EL (cell line): ENCODE data around the gene SHISA9.
"Not testable (repeated sequence)": the region's sequence is repeated elsewhere in the genome, so short reads cannot be mapped to it uniquely, and the experiment has no call there.

Experiments used
- DNase-seq: peaks from one replicate; pipeline ENCODE4 v3.0.0-alpha.2; 2016

The SHISA9 gene

GRCh38 chr16:12900599-12901203 is 697 bp upstream of the SHISA9 start:
- no peak for DNase-seq

GRCh38 chr16:12901204-12901596 is 198 bp upstream of the SHISA9 start:
- DNase-seq = no peak

- no peak for DNase-seq
Measured at GRCh38 chr16:12902511-12903372, 1.3 kb downstream of the SHISA9 start.

GRCh38 chr16:12903407-12904328 is 2.3 kb downstream of the SHISA9 start:
- DNase-seq = no peak

GRCh38 chr16:12904329-12904671 is 2.9 kb downstream of the SHISA9 start:
- no peak for DNase-seq

GRCh38 chr16:12906271-12906670 is 4.9 kb downstream of the SHISA9 start:
- DNase-seq = no peak

- no peak for DNase-seq
Measured at GRCh38 chr16:12906765-12907516, 5.5 kb downstream of the SHISA9 start.

GRCh38 chr16:12907670-12908233 is 6.4 kb downstream of the SHISA9 start:
- DNase-seq = peak; percentile 1

GRCh38 chr16:12917246-12917645 is 15.8 kb downstream of the SHISA9 start:
- no peak for DNase-seq

- DNase-seq = no peak
Measured at GRCh38 chr16:12917653-12918052, 16.3 kb downstream of the SHISA9 start.

GRCh38 chr16:12920739-12921138 is 19.3 kb downstream of the SHISA9 start:
- DNase-seq = no peak

- DNase-seq = not testable (repeated sequence)
Measured at GRCh38 chr16:12923640-12924039, 22.2 kb downstream of the SHISA9 start.

GRCh38 chr16:12925026-12925800 is 23.8 kb downstream of the SHISA9 start:
- DNase-seq = no peak

GRCh38 chr16:12927591-12927990 is 26.2 kb downstream of the SHISA9 start:
- DNase-seq = no peak

GRCh38 chr16:12930881-12931280 is 29.5 kb downstream of the SHISA9 start:
- no peak for DNase-seq

- DNase-seq = no peak
Measured at GRCh38 chr16:12936391-12936790, 35.0 kb downstream of the SHISA9 start.

GRCh38 chr16:12941896-12942295 is 40.5 kb downstream of the SHISA9 start:
- DNase-seq = no peak

- DNase-seq = no peak
Measured at GRCh38 chr16:12942861-12943260, 41.5 kb downstream of the SHISA9 start.

- no peak for DNase-seq
Measured at GRCh38 chr16:12944300-12944699, 42.9 kb downstream of the SHISA9 start.

- no peak for DNase-seq
Measured at GRCh38 chr16:12951392-12951791, 50.0 kb downstream of the SHISA9 start.

- no peak for DNase-seq
Measured at GRCh38 chr16:12951976-12952375, 50.6 kb downstream of the SHISA9 start.

- DNase-seq = no peak
Measured at GRCh38 chr16:12958366-12958765, 57.0 kb downstream of the SHISA9 start.
